ENCODE measurements around the gene ZNF474.

- no peak for TF ChIP-seq CTCF (IDR thresholded peaks at IDR 0.05 in 4 of 5, conservative IDR thresholded peaks at IDR 0.05 in 1 of 5)
- no peak for TF ChIP-seq POLR2A (IDR thresholded peaks at IDR 0.05)
These were observed 16.4 kb upstream of the ZNF474 start for GRCh38 chr5:122112733-122113558.
